H1 (cell line): ENCODE data around the gene HTR6. TPM values are rescaled to one million over a fixed set of nuclear protein-coding genes. Genes with fewer than 3 reads are reported as not detected.

ENCODE experiments used
- CTCF ChIA-PET: fragments of 300-600 bp; sonication (Branson Sonifier 250); formaldehyde crosslinking; loops from one replicate; lab custom pipeline; 2021; ENCODE audit not compliant: partially characterized antibody; lab: Charles Lee
- POLR2A ChIA-PET: fragments of 300-600 bp; sonication (Branson Sonifier 250); formaldehyde crosslinking; loops from one replicate; lab custom pipeline; 2021; ENCODE audit warnings: inconsistent platforms; ENCODE audit not compliant: partially characterized antibody; lab: Charles Lee
- DNase-seq, 2 experiments: peaks; one replicate each; pipeline versions ENCODE4 v3.0.0 to v3.0.0-alpha.2; 2010 to 2022; ENCODE audit warnings: low spot score in 2 of 2, low read depth in 1 of 2, mixed read lengths in 1 of 2
- FAIRE-seq: peaks from 2 replicates; lab custom pipeline; 2011; peaks lifted over from hg19 to GRCh38; lab: Jason Lieb, UNC
- H2AFZ ChIP-seq: 2 replicates; pipeline ENCODE4 v1.8.1; 2012; ENCODE audit warnings: low read length, inconsistent platforms
- H2AK5ac ChIP-seq: 2 replicates; pipeline ENCODE4 v1.6.1; 2013; ENCODE audit warnings: low read depth, low read length
- H2BK120ac ChIP-seq: replicated peaks from 2 replicates; pipeline ENCODE3; 2013; ENCODE audit warnings: low read depth, low read length, inconsistent platforms
- H2BK12ac ChIP-seq: 2 replicates; pipeline ENCODE4 v1.6.1; 2013; ENCODE audit warnings: low read depth, low read length
- H2BK15ac ChIP-seq: 2 replicates; pipeline ENCODE4 v1.6.1; 2013; ENCODE audit warnings: low read length
- H2BK20ac ChIP-seq: 2 replicates; pipeline ENCODE4 v1.6.1; 2013; ENCODE audit warnings: low read length
- H2BK5ac ChIP-seq: 2 replicates; pipeline ENCODE4 v1.6.1; 2013; ENCODE audit warnings: low read depth, low read length
- H3K14ac ChIP-seq: 2 replicates; pipeline ENCODE4 v1.6.1; 2013; ENCODE audit warnings: inconsistent platforms; ENCODE audit not compliant: insufficient read length
- H3K18ac ChIP-seq: 2 replicates; pipeline ENCODE4 v1.6.1; 2013; ENCODE audit warnings: low read length; ENCODE audit errors: extremely low read depth
- H3K23ac ChIP-seq: 2 replicates; pipeline ENCODE4 v1.6.1; 2013; ENCODE audit warnings: inconsistent platforms; ENCODE audit not compliant: insufficient read length
- H3K23me2 ChIP-seq: 2 replicates; pipeline ENCODE4 v1.6.1; 2013; ENCODE audit warnings: low read depth, low read length
- H3K27ac ChIP-seq: 2 replicates; pipeline ENCODE4 v1.6.1; 2011; ENCODE audit warnings: low read depth, low read length, inconsistent platforms
- H3K27me3 ChIP-seq, 4 experiments: replicated peaks in 1 of 4; 1 replicate in 1 of 4; 2 replicates in 3 of 4; pipeline versions ENCODE4 v1.6.1 to v1.8.1; 2011 to 2013; ENCODE audit warnings: low read length in 3 of 4, mild to moderate bottlenecking in 3 of 4, inconsistent platforms in 2 of 4, mixed read lengths in 2 of 4, moderate library complexity in 1 of 4; ENCODE audit not compliant: control insufficient read depth in 3 of 4, insufficient read depth in 3 of 4; ENCODE audit errors: extremely low read depth in 1 of 4
- H3K36me3 ChIP-seq, 4 experiments: 2 replicates each; pipeline versions ENCODE4 v1.6.1 to v1.8.1; 2011 to 2013; ENCODE audit warnings: mild to moderate bottlenecking in 4 of 4, low read length in 3 of 4, moderate library complexity in 2 of 4, control low read depth in 1 of 4, inconsistent platforms in 1 of 4; ENCODE audit not compliant: insufficient read depth in 4 of 4, control insufficient read depth in 2 of 4
- H3K4ac ChIP-seq: replicated peaks from 2 replicates; pipeline ENCODE3; 2013; ENCODE audit warnings: low read length, low read depth, mixed read lengths, inconsistent platforms; ENCODE audit not compliant: insufficient read length
- H3K4me1 ChIP-seq, 4 experiments: replicated peaks in 1 of 4; 1 replicate in 1 of 4; 2 replicates in 3 of 4; pipeline versions ENCODE4 v1.6.1 to v1.8.1; 2011 to 2013; ENCODE audit warnings: low read length in 3 of 4, inconsistent platforms in 2 of 4, mixed read lengths in 1 of 4; ENCODE audit not compliant: insufficient read depth in 4 of 4, control insufficient read depth in 3 of 4
- H3K4me2 ChIP-seq, 2 experiments: 2 replicates each; pipeline versions ENCODE4 v1.6.1 to v1.8.1; 2011 to 2013; ENCODE audit warnings: low read depth in 2 of 2, low read length in 2 of 2, control low read depth in 1 of 2, inconsistent platforms in 1 of 2, mild to moderate bottlenecking in 1 of 2; ENCODE audit not compliant: insufficient read depth in 1 of 2
- H3K4me3 ChIP-seq, 4 experiments: fragments of 200-600, 300-600 bp in 1 of 4; sonication (generic), shearing (Covaris generic), sonication (Bioruptor Twin) in 1 of 4; 2 replicates each; pipeline versions ENCODE4 v1.5.1 to v1.8.1; 2011 to 2016; ENCODE audit warnings: low read length in 4 of 4, low read depth in 3 of 4, control low read depth in 2 of 4, inconsistent platforms in 2 of 4, mild to moderate bottlenecking in 2 of 4, mixed read lengths in 1 of 4, moderate library complexity in 1 of 4; ENCODE audit not compliant: insufficient read depth in 2 of 4; ENCODE audit errors: extremely low read depth in 1 of 4
- H3K56ac ChIP-seq: replicated peaks from 2 replicates; pipeline ENCODE3; 2013; ENCODE audit warnings: low read depth, mild to moderate bottlenecking, mixed read lengths, low read length, inconsistent platforms; ENCODE audit not compliant: insufficient read length
- H3K79me1 ChIP-seq: 2 replicates; pipeline ENCODE4 v1.6.1; 2013; ENCODE audit warnings: low read depth, low read length, control low read depth
- H3K79me2 ChIP-seq, 2 experiments: 2 replicates each; pipeline versions ENCODE4 v1.6.1 to v1.8.1; 2012 to 2013; ENCODE audit warnings: low read length in 2 of 2, mild to moderate bottlenecking in 2 of 2, inconsistent platforms in 1 of 2; ENCODE audit not compliant: insufficient read depth in 2 of 2, control insufficient read depth in 1 of 2
- H3K9ac ChIP-seq, 4 experiments: replicated peaks in 1 of 4; 1 replicate in 1 of 4; 2 replicates in 3 of 4; pipeline versions ENCODE4 v1.6.1 to v1.8.1; 2011 to 2013; ENCODE audit warnings: low read depth in 3 of 4, low read length in 3 of 4, control low read depth in 2 of 4, mild to moderate bottlenecking in 2 of 4, moderate library complexity in 2 of 4, inconsistent platforms in 1 of 4; ENCODE audit errors: extremely low read depth in 1 of 4
- H3K9me3 ChIP-seq, 2 experiments: 2 replicates each; pipeline versions ENCODE4 v1.6.1 to v1.8.1; 2012 to 2013; ENCODE audit warnings: mild to moderate bottlenecking in 2 of 2, moderate library complexity in 2 of 2, control low read depth in 1 of 2, inconsistent platforms in 1 of 2, low read depth in 1 of 2, low read length in 1 of 2, mixed read lengths in 1 of 2; ENCODE audit not compliant: insufficient read depth in 2 of 2
- H4K20me1 ChIP-seq, 2 experiments: replicated peaks in 1 of 2; 2 replicates each; pipeline versions ENCODE3 to v1.8.1; 2011 to 2013; ENCODE audit warnings: inconsistent platforms in 2 of 2, low read length in 2 of 2, mild to moderate bottlenecking in 1 of 2; ENCODE audit not compliant: insufficient read depth in 2 of 2, control insufficient read depth in 1 of 2
- H4K5ac ChIP-seq: 2 replicates; pipeline ENCODE4 v1.6.1; 2013; ENCODE audit warnings: low read length, low read depth, mixed read lengths, inconsistent platforms; ENCODE audit not compliant: insufficient read length
- H4K8ac ChIP-seq: 2 replicates; pipeline ENCODE4 v1.8.0; 2013; ENCODE audit warnings: mild to moderate bottlenecking, moderate library complexity, low read length, inconsistent platforms; ENCODE audit not compliant: insufficient read depth; ENCODE audit errors: extremely low read depth
- H4K91ac ChIP-seq: replicated peaks from 2 replicates; pipeline ENCODE3; 2013; ENCODE audit warnings: low read length, mixed read lengths, inconsistent platforms; ENCODE audit not compliant: insufficient read length
- WGBS, 2 experiments: shearing (Covaris generic) in 1 of 2; methylation state at CpG; one replicate each; pipeline versions ENCODE4 v1.1.6 to v1.1.7; 2013 to 2015; ENCODE audit warnings: low lambda C conversion rate in 2 of 2, mixed read lengths in 2 of 2, inconsistent platforms in 1 of 2, low coverage in 1 of 2, missing lambda C conversion rate in 1 of 2; ENCODE audit not compliant: insufficient replicate concordance in 2 of 2, insufficient coverage in 1 of 2, insufficient read length in 1 of 2; ENCODE audit errors: extremely low coverage in 1 of 2, missing lambda C conversion rate in 1 of 2; 5-methylcytosine and 5-hydroxymethylcytosine counted together
- polyA plus RNA-seq, 7 experiments: library from polyadenylated mRNA; depleted of rRNA in 3 of 7; stranded (reverse) in 5 of 7; unstranded in 2 of 7; fragments of >200 nt in 5 of 7; fragments of 200-250 nt in 2 of 7; gene quantifications; 1 replicate in 5 of 7; 2 replicates in 1 of 7; 4 replicates in 1 of 7; pipeline versions ENCODE4 v1.2.1 to v1.2.3, GENCODE V29; 2011 to 2013; ENCODE audit warnings: missing spikeins in 2 of 7, mixed read lengths in 2 of 7
- total RNA-seq: library from RNA; stranded (reverse); fragmentation: NEBNext Ultra II Directional; extraction: Animal tissue kit (Norgen Biotek cat#: 25700); gene quantifications from 2 replicates; pipeline ENCODE4 v1.2.1, GENCODE V29; 2021
- TF ChIP-seq, protein P1 (sequence below): IDR thresholded peaks from 2 replicates; pipeline ENCODE4 v1.6.1; 2012; ENCODE audit warnings: inconsistent platforms

Gene HTR6
- total and polyA plus RNA-seq, 2 of the 8 experiments (the other 6 are each of a cell fraction or from before 2014, with no cell fraction given), result 0.76 to 0.95 TPM

DNA sequence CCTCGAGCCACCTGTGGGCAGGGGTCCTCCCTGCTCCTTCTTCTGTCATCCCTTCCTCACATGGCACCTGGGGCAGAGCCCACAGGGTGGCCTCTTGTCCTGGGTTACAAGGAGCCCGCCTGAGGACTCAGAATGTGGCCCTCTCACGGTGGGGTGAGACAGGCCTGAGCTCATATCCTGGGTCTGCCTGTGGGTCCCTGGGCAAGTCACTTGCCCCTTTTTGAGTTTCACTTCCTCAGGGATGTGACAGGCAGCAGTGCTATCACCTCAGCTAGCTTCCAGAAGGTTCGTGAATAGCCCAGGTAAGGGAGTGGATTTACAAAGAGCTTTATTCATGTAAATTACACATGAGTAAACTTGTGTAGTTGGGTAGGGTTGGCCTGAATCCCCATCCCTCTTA is 33.5 kb downstream of the HTR6 start:
- Histone ChIP-seq H3K27ac (no peak overlapping the region), H3K79me2 (no peaks in the 10 kb centered on the region), H3K4ac (no peak overlapping the region), H2BK120ac (no peak overlapping the region), H3K36me3 (no peaks in the 10 kb centered on the region), H4K20me1 (no peaks in the 10 kb centered on the region), H3K56ac (no peak overlapping the region), H3K4me2 (no peak overlapping the region), H2BK15ac (no peak overlapping the region), H2BK5ac (no peak overlapping the region), H4K8ac (no peak overlapping the region), H3K14ac (no peak overlapping the region), H3K23ac (no peak overlapping the region), H2BK20ac (no peak overlapping the region), H4K5ac (no peak overlapping the region), H3K18ac (no peak overlapping the region), H3K27me3 (no peaks in the 10 kb centered on the region), H2AFZ (no peak overlapping the region), H3K9ac (no peak overlapping the region), H3K4me1 (no peaks in the 10 kb centered on the region; a peak in 1 of 7 replicates), H3K79me1 (no peaks in the 10 kb centered on the region), H4K91ac (no peak overlapping the region), H3K9me3 (no peaks in the 10 kb centered on the region), H3K4me3 (no peak overlapping the region), H3K23me2 (no peaks in the 10 kb centered on the region), H2AK5ac (no peak overlapping the region), H2BK12ac (no peak overlapping the region)
- ChIA-PET CTCF (interaction anchor here (1.0 to 5.9 kb wide), 4 partner anchors 7 to 36 kb away, joined by 4 to 45 read pairs (median 6); no protein-coding TSS in a partner anchor), POLR2A (interaction anchor here (0.9 kb wide), 1 partner anchor 17 kb away, joined by 3 read pairs; no protein-coding TSS in a partner anchor)
- 77% methylated on average over 4 of the region's 4 CpGs; no CpG with 5 or more reads in 1 of the 2 experiments for WGBS, 2 experiments
- DNase-seq (no peak), FAIRE-seq (no peak)
- TF ChIP-seq, protein P1, sequence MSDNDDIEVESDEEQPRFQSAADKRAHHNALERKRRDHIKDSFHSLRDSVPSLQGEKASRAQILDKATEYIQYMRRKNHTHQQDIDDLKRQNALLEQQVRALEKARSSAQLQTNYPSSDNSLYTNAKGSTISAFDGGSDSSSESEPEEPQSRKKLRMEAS, result no peak
